GM12892 (cell line): ENCODE measurements around the gene PCNX2.

ENCODE experiments used
- POLR2AphosphoS5 ChIP-seq: IDR thresholded peaks from 2 replicates; pipeline ENCODE4 v1.6.1; 2011; ENCODE audit warnings: low read depth, low read length, control low read depth
- TAF1 ChIP-seq: IDR thresholded peaks from 2 replicates; pipeline ENCODE4 v1.6.1; 2011; ENCODE audit warnings: low read depth, mild to moderate bottlenecking, control low read depth, low read length, borderline replicate concordance

DNA sequence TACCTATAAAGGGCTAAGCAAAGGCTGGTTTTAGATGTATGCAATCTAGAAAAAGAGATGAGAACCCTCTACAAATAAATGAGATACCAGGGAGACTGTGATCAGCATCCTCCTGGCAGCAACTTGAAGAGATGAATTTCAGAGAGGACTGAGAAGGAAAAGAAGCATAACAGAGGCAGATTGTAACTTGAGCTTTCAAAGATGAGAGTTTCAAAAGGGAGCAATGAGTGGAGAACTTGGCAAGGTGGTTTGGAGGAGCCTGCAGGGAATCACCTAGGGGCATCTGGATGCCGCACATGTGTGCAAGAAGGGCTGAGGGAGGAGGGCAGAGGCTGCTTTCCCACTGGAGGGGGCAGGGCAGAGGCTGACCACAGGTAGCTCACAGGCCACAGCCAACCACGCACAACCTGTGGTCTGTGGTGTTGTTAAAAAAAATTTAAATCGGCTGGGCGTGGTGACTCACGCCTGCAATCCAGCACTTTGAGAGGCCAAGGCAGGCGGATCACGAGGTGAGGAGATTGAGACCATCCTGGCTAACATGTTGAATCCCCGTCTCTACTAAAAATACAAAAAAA lies 50.2 kb downstream of the PCNX2 start:
- TF ChIP-seq POLR2AphosphoS5 (no peak), TAF1 (no peak)
